GM12878 (cell line): ENCODE data around the gene ARHGAP36.

Source experiments
- POLR2A ChIP-seq: IDR thresholded peaks from 2 replicates; pipeline ENCODE4 v1.6.1; 2011; ENCODE audit warnings: low read depth, mild to moderate bottlenecking, low read length
- SIN3A ChIP-seq: IDR thresholded peaks from 2 replicates; pipeline ENCODE4 v1.6.1; 2012; ENCODE audit warnings: low read depth, low read length, improper control_type of control experiment

DNA sequence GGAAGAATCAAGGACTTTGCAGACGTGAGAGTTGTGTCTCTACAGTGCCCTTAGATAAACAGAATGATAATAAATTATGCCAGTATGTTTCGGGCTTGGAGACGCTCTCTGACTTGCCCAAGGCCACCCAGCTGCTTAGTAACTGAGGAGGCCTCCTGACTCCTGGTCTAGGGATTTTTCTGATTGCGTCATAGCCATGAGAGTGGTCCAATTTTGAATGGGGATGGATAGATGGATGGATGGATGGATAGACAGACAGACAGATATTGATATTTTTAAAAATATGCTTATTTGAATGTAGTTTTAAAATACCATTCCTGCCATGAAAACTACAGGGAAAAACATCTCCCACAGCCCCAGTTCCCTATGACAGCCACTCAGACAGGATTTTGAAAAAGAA, 15.5 kb downstream of the ARHGAP36 start:
- TF ChIP-seq POLR2A, result no peak
- no peak for TF ChIP-seq SIN3A
